IgD-negative memory B cell (primary cell): ENCODE data around the gene DHRS3. TPM values are rescaled to one million over a fixed set of nuclear protein-coding genes. Genes with fewer than 3 reads are reported as not detected.
"Not testable (repeated sequence)": the region's sequence is repeated elsewhere in the genome, so short reads cannot be mapped to it uniquely, and the experiment has no call there.

Source experiments
- H3K27ac Mint-ChIP-seq, 3 donors: one replicate each; pipeline ENCODE4 v1.8.0; 2020 to 2022; ENCODE audit warnings: mild to moderate bottlenecking in 3 of 3, mixed read lengths in 3 of 3, moderate library complexity in 1 of 3
- H3K27me3 Mint-ChIP-seq: one replicate; pipeline ENCODE4 v1.8.0; 2021; ENCODE audit warnings: mixed read lengths
- H3K36me3 Mint-ChIP-seq: one replicate; pipeline ENCODE4 v1.8.0; 2020; ENCODE audit warnings: mild to moderate bottlenecking, mixed read lengths
- H3K4me1 Mint-ChIP-seq, 3 donors: one replicate each; pipeline ENCODE4 v1.8.0; 2020 to 2022; ENCODE audit warnings: mixed read lengths in 3 of 3, mild to moderate bottlenecking in 1 of 3
- H3K4me3 Mint-ChIP-seq, 4 donors: one replicate each; pipeline ENCODE4 v1.8.0; 2020 to 2022; ENCODE audit warnings: mild to moderate bottlenecking in 4 of 4, mixed read lengths in 4 of 4, moderate library complexity in 3 of 4
- H3K9me3 Mint-ChIP-seq, 3 donors: one replicate each; pipeline ENCODE4 v1.8.0; 2020 to 2021; ENCODE audit warnings: mixed read lengths in 3 of 3, mild to moderate bottlenecking in 1 of 3
- polyA plus RNA-seq: library from polyadenylated mRNA; unstranded; fragments of 300-500 nt; fragmentation: Illumina TruSeq; gene quantifications from one replicate; pipeline ENCODE4 v1.2.3, GENCODE V29; 2021

The DHRS3 gene
- polyA plus RNA-seq, 1 donor from 2014 or later = 1.5 TPM

DNA sequence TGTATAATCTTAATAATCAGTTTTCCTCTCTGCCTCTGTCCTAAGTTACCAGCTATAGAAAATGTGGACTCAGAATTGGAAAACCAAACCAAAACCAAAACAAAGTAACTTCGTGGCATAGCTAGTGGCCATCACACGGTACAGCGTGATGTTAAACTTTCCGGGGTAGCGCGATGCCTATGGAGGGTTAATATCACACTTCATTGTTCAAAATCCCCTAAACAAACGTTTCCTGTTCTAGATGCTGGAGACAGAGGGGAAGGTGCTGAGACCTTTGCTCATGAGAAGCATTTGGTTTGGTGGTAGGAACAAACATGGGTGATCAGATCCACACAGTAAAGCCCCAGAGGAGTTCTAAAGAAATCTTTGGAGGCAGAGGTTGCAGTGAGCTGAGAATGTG lies 30.7 kb upstream of the DHRS3 start:
- H3K4me3 Mint-ChIP-seq = no peak overlapping the region
- H3K9me3 Mint-ChIP-seq = peaks cover 0 to 2% (median 0%) of the 10 kb centered on the region in 3 donors
- H3K36me3 Mint-ChIP-seq = no peaks in the 10 kb centered on the region
- H3K27ac Mint-ChIP-seq = no peak overlapping the region
- H3K27me3 Mint-ChIP-seq = peaks cover 14% of the 10 kb centered on the region
- no peaks in the 10 kb centered on the region for H3K4me1 Mint-ChIP-seq

GRCh38 chr1:12645401-12645800 lies 27.4 kb upstream of the DHRS3 start:
- not testable (repeated sequence) for H3K4me3 Mint-ChIP-seq, H3K36me3 Mint-ChIP-seq, H3K27ac Mint-ChIP-seq, H3K9me3 Mint-ChIP-seq, H3K27me3 Mint-ChIP-seq, H3K4me1 Mint-ChIP-seq

- H3K36me3 Mint-ChIP-seq = peaks cover 4% of the 10 kb centered on the region
- no peak overlapping the region for H3K27ac Mint-ChIP-seq
- no peak overlapping the region for H3K4me3 Mint-ChIP-seq
- no peaks in the 10 kb centered on the region for H3K4me1 Mint-ChIP-seq
- peaks cover 7% of the 10 kb centered on the region for H3K27me3 Mint-ChIP-seq
- H3K9me3 Mint-ChIP-seq = peaks cover 3 to 14% (median 8%) of the 10 kb centered on the region in 3 donors
Measured at GRCh38 chr1:12644829-12645228, 26.8 kb upstream of the DHRS3 start.

GRCh38 chr1:12644237-12644636 lies 26.2 kb upstream of the DHRS3 start:
- H3K4me1 Mint-ChIP-seq = no peaks in the 10 kb centered on the region
- no peak overlapping the region for H3K27ac Mint-ChIP-seq
- peaks cover 4% of the 10 kb centered on the region for H3K36me3 Mint-ChIP-seq
- peaks cover 3 to 18% (median 8%) of the 10 kb centered on the region in 3 donors for H3K9me3 Mint-ChIP-seq
- H3K27me3 Mint-ChIP-seq = peaks cover 7% of the 10 kb centered on the region
- no peak overlapping the region for H3K4me3 Mint-ChIP-seq

GRCh38 chr1:12643785-12644184 lies 25.8 kb upstream of the DHRS3 start, which contains the start of gene AADACL4:
Gene AADACL4, plus strand, starts transcription at chr1:12644085. Its CDS starts 462 bp downstream, at chr1:12644547.
- H3K27me3 Mint-ChIP-seq = peaks cover 7% of the 10 kb centered on the region
- H3K27ac Mint-ChIP-seq = no peak within 1 kb of the TSS
- peaks cover 4% of the 10 kb centered on the region for H3K36me3 Mint-ChIP-seq
- no peak within 1 kb of the TSS for H3K4me3 Mint-ChIP-seq
- peaks cover 3 to 19% (median 8%) of the 10 kb centered on the region in 3 donors for H3K9me3 Mint-ChIP-seq
- no peaks in the 10 kb centered on the region for H3K4me1 Mint-ChIP-seq

DNA sequence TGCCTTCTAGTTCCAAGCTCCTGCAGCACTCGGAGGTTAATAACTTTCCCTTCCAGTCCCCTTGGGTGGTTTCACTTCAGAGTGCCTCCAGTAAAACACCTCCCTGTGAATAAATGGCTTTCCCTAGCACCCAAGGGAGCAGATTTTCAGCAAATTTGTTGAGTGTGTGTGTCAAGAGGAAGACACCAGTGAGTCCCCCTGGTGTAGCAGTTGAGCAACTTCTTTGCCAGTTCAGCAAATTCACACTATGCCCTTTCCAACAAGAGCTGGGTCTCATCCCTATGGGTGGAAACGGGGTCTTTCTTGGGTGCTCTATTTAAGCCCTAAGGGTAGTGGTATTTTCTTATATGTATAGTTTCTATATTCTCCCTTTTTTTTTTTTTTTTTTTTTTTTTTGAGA lies 25.1 kb upstream of the DHRS3 start:
- no peaks in the 10 kb centered on the region for H3K4me1 Mint-ChIP-seq
- H3K27me3 Mint-ChIP-seq = peaks cover 7% of the 10 kb centered on the region
- H3K27ac Mint-ChIP-seq = no peak overlapping the region
- H3K36me3 Mint-ChIP-seq = peaks cover 4% of the 10 kb centered on the region
- H3K4me3 Mint-ChIP-seq = no peak overlapping the region
- peaks cover 3 to 19% (median 12%) of the 10 kb centered on the region in 3 donors for H3K9me3 Mint-ChIP-seq

DNA sequence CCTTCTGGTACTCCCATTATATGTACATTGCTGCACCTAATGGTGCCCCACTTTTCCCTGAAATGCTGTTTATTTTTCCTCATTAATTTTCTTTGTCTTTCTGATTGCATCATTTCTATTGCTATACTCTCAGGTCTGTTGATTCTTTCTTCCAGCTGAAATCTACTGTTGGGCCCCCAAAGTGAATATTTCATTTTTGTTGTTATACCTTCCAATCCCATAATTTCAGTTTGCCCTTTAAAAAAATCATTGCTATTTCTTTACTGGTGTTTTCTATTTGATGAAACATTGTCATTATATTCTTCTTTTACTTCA lies 22.9 kb upstream of the DHRS3 start:
- Mint-ChIP-seq H3K9me3 (peaks cover 3 to 19% (median 12%) of the 10 kb centered on the region in 3 donors), H3K27me3 (peaks cover 5% of the 10 kb centered on the region), H3K36me3 (peaks cover 4% of the 10 kb centered on the region), H3K4me3 (no peak overlapping the region), H3K27ac (no peak overlapping the region), H3K4me1 (no peaks in the 10 kb centered on the region)

- H3K36me3 Mint-ChIP-seq = peaks cover 4% of the 10 kb centered on the region
- H3K4me1 Mint-ChIP-seq = no peaks in the 10 kb centered on the region
- peaks cover 3% of the 10 kb centered on the region for H3K27me3 Mint-ChIP-seq
- H3K9me3 Mint-ChIP-seq = peaks cover 3 to 19% (median 12%) of the 10 kb centered on the region in 3 donors
- no peak overlapping the region for H3K27ac Mint-ChIP-seq
- H3K4me3 Mint-ChIP-seq = no peak overlapping the region
Measured at GRCh38 chr1:12640237-12640957, 22.4 kb upstream of the DHRS3 start.

DNA sequence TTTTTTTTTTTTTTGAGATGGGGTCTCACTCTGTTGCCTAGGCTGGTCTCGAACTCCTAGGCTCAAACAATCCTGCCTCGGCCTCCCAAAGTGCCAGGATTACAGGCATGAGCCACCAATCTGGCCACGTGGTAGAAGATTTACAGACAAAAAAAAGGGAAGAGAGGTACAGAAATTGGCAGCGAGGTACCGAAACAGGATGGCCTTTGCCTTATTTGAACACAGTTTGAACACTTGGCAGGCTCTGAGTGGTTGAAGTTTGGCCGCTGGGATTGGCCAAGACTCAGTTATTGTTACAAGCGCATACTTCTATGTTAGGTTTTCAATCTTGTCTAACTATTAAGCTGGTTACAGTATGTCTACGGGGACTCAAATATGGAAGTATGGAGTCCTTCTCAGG lies 19.7 kb upstream of the DHRS3 start:
- H3K36me3 Mint-ChIP-seq = peaks cover 4% of the 10 kb centered on the region
- no peak overlapping the region for H3K27ac Mint-ChIP-seq
- peaks cover 5% of the 10 kb centered on the region for H3K27me3 Mint-ChIP-seq
- no peaks in the 10 kb centered on the region for H3K4me1 Mint-ChIP-seq
- H3K4me3 Mint-ChIP-seq = peak overlapping the region in 1 of 4 donors; percentile 60
- H3K9me3 Mint-ChIP-seq = peaks cover 3 to 16% (median 12%) of the 10 kb centered on the region in 3 donors

GRCh38 chr1:12636098-12636950 lies 18.3 kb upstream of the DHRS3 start:
- Mint-ChIP-seq H3K27me3 (peaks cover 6% of the 10 kb centered on the region), H3K36me3 (peaks cover 4% of the 10 kb centered on the region), H3K4me1 (no peaks in the 10 kb centered on the region)

GRCh38 chr1:12634696-12635202 lies 16.7 kb upstream of the DHRS3 start:
- H3K4me3 Mint-ChIP-seq = no peak overlapping the region

More at GRCh38 chr1:12636098-12636950, 18.3 kb upstream of the DHRS3 start:
- no peak overlapping the region for H3K27ac Mint-ChIP-seq
- no peak overlapping the region for H3K4me3 Mint-ChIP-seq
- peaks cover 3 to 16% (median 12%) of the 10 kb centered on the region in 3 donors for H3K9me3 Mint-ChIP-seq

DNA sequence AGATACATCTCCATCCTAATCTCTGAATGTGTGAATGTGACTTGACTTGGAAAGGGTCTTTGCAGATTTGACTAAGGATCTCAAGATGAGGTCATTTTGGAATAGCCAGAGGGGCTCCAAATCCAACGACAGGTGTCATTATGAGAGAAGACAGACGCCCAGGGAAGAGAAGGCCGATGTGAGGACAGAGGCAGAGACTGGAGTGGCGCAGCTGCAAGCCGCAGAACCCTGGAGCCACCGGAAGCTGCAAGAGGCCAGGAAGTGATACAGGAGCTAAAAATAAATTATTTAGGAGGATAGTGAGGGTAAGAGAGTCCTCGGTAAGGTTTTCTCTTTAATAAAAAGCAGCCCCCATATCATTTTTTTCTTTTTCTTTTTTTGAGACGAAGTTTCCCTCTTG lies 16.1 kb upstream of the DHRS3 start:
- H3K4me3 Mint-ChIP-seq = no peak overlapping the region
- H3K27ac Mint-ChIP-seq = no peak overlapping the region
- H3K36me3 Mint-ChIP-seq = no peaks in the 10 kb centered on the region
- peaks cover 10% of the 10 kb centered on the region for H3K27me3 Mint-ChIP-seq
- no peaks in the 10 kb centered on the region for H3K4me1 Mint-ChIP-seq
- H3K9me3 Mint-ChIP-seq = peaks cover 0 to 4% (median under 1%) of the 10 kb centered on the region in 3 donors

More at GRCh38 chr1:12634696-12635202, 16.7 kb upstream of the DHRS3 start:
- Mint-ChIP-seq H3K27me3 (peaks cover 10% of the 10 kb centered on the region), H3K36me3 (no peaks in the 10 kb centered on the region), H3K27ac (no peak overlapping the region), H3K9me3 (peaks cover 0 to 5% (median 4%) of the 10 kb centered on the region in 3 donors), H3K4me1 (no peaks in the 10 kb centered on the region)

GRCh38 chr1:12631571-12631970 lies 13.6 kb upstream of the DHRS3 start:
- H3K9me3 Mint-ChIP-seq = no peaks in the 10 kb centered on the region
- H3K4me1 Mint-ChIP-seq = no peaks in the 10 kb centered on the region
- peaks cover 11% of the 10 kb centered on the region for H3K27me3 Mint-ChIP-seq
- H3K36me3 Mint-ChIP-seq = no peaks in the 10 kb centered on the region
- no peak overlapping the region for H3K4me3 Mint-ChIP-seq
- no peak overlapping the region for H3K27ac Mint-ChIP-seq

- Mint-ChIP-seq H3K4me1 (no peaks in the 10 kb centered on the region), H3K27me3 (peaks cover 14% of the 10 kb centered on the region), H3K27ac (no peak overlapping the region), H3K9me3 (no peaks in the 10 kb centered on the region), H3K4me3 (no peak overlapping the region), H3K36me3 (no peaks in the 10 kb centered on the region)
Measured at GRCh38 chr1:12630946-12631530, 13.0 kb upstream of the DHRS3 start.
